T-helper 1 cell treated with Interleukin-12 subunit alpha and Interleukin-12 subunit beta and Interleukin-4 antibody, amounts not matched to agents 30 μg/mL and 1 μg/mL, for 36 hours (primary cell): Measurements from ENCODE around the gene ARHGAP33.

ENCODE experiments used
- H3K27ac Mint-ChIP-seq: one replicate; pipeline ENCODE4 v1.8.0; 2021; ENCODE audit warnings: mild to moderate bottlenecking, mixed read lengths
- H3K27me3 Mint-ChIP-seq: one replicate; pipeline ENCODE4 v1.8.0; 2021; ENCODE audit warnings: low read depth, mixed read lengths
- H3K36me3 Mint-ChIP-seq: one replicate; pipeline ENCODE4 v1.8.0; 2021; ENCODE audit warnings: low read depth, mixed read lengths
- H3K4me1 Mint-ChIP-seq: one replicate; pipeline ENCODE4 v1.8.0; 2021; ENCODE audit warnings: low read depth, mixed read lengths
- H3K4me3 Mint-ChIP-seq: one replicate; pipeline ENCODE4 v1.8.0; 2021; ENCODE audit warnings: mild to moderate bottlenecking, moderate library complexity, mixed read lengths
- H3K9me3 Mint-ChIP-seq: one replicate; pipeline ENCODE4 v1.8.0; 2021; ENCODE audit warnings: mixed read lengths

Gene ARHGAP33

DNA sequence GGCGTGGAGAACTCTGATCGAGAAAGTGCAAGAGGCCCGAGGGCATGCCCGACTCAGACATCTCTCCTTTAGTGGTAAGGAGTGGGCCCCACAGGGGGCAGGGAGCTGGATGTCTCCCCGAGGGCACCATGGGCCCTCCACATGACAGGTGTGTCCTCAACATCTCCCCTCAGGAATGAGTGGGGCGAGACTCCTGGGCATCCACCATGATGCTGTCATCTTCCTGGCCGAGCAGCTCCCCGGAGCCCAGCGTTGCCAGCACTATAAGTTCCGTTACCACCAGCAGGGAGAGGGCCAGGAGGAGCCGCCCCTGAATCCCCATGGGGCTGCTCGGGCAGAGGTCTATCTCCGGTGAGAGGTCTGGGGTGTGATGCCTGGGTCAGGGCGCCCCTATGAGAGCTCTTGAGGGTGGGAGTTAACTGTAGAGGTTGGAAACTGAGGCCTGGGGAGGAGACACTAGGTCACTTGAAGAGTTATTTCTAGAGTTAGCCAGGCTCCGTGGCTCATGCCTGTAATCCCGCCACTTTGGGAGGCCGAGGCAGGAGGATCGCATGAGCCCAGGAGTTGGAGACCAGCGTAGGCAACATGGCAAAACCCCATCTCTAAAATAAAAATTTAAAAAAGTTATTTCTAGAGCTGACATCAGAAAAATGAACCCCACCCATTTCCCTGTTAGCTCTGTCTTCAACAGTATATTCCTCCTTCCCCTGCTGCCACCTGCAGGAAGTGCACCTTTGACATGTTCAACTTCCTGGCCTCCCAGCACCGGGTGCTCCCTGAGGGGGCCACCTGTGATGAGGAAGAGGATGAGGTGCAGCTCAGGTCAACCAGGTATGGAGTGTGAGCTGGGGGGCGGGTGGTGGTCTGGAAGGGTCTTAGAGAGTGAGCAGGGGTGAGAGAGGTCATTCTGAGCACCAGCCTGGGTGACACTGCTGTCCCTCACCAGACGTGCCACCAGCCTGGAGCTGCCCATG is 38.2 kb upstream of the ARHGAP33 start:
- H3K27ac Mint-ChIP-seq: no peak overlapping the region
- H3K9me3 Mint-ChIP-seq: no peaks in the 10 kb centered on the region
- H3K36me3 Mint-ChIP-seq: peaks cover 30% of the 10 kb centered on the region
- no peaks in the 10 kb centered on the region for H3K27me3 Mint-ChIP-seq
- peaks cover 16% of the 10 kb centered on the region for H3K4me1 Mint-ChIP-seq
- H3K4me3 Mint-ChIP-seq: no peak overlapping the region

GRCh38 chr19:35738021-35738886 is 37.1 kb upstream of the ARHGAP33 start:
- peak overlapping the region; percentile 37 for H3K4me3 Mint-ChIP-seq
- H3K27ac Mint-ChIP-seq: peak overlapping the region; percentile 45

GRCh38 chr19:35738887-35739229 is 36.5 kb upstream of the ARHGAP33 start:
- Mint-ChIP-seq H3K36me3 (peaks cover 31% of the 10 kb centered on the region), H3K4me3 (peak overlapping the region; percentile 37)

More at GRCh38 chr19:35738021-35738886, 37.1 kb upstream of the ARHGAP33 start:
- peaks cover 23% of the 10 kb centered on the region for H3K4me1 Mint-ChIP-seq
- H3K27me3 Mint-ChIP-seq: no peaks in the 10 kb centered on the region
- H3K36me3 Mint-ChIP-seq: peaks cover 34% of the 10 kb centered on the region
- no peaks in the 10 kb centered on the region for H3K9me3 Mint-ChIP-seq

GRCh38 chr19:35739275-35740107 is 35.9 kb upstream of the ARHGAP33 start:
- no peaks in the 10 kb centered on the region for H3K9me3 Mint-ChIP-seq
- H3K4me3 Mint-ChIP-seq: peak overlapping the region; percentile 96
- H3K27ac Mint-ChIP-seq: no peak overlapping the region
- H3K4me1 Mint-ChIP-seq: peaks cover 27% of the 10 kb centered on the region
- H3K27me3 Mint-ChIP-seq: no peaks in the 10 kb centered on the region
- peaks cover 26% of the 10 kb centered on the region for H3K36me3 Mint-ChIP-seq

More at GRCh38 chr19:35738887-35739229, 36.5 kb upstream of the ARHGAP33 start:
- H3K4me1 Mint-ChIP-seq: peaks cover 26% of the 10 kb centered on the region
- H3K27ac Mint-ChIP-seq: peak overlapping the region; percentile 45
- H3K27me3 Mint-ChIP-seq: no peaks in the 10 kb centered on the region
- no peaks in the 10 kb centered on the region for H3K9me3 Mint-ChIP-seq

DNA sequence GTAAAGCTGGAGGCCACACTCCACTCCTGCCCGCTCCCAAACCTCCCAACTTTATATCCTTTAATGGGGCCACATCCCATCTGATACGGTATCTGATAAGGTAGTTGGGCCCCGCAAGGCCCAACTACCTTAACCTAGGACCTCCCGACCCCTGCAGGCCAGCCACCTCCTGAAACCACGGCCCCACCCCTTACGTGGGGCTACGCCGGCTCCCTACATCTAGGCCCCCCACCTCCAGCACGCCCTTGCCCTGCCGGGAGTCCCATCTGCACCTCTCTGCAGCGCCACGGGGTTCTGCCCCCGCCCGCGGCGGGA is 35.3 kb upstream of the ARHGAP33 start:
- Mint-ChIP-seq H3K4me1 (peaks cover 27% of the 10 kb centered on the region), H3K27me3 (no peaks in the 10 kb centered on the region), H3K4me3 (peak overlapping the region; percentile 96), H3K36me3 (peaks cover 21% of the 10 kb centered on the region), H3K27ac (no peak overlapping the region), H3K9me3 (no peaks in the 10 kb centered on the region)

- Mint-ChIP-seq H3K9me3 (no peaks in the 10 kb centered on the region), H3K4me3 (peak overlapping the region; percentile 96), H3K27ac (peak overlapping the region; percentile 92), H3K27me3 (no peaks in the 10 kb centered on the region), H3K36me3 (peaks cover 25% of the 10 kb centered on the region), H3K4me1 (peaks cover 27% of the 10 kb centered on the region)
Measured at GRCh38 chr19:35740423-35741202, 34.8 kb upstream of the ARHGAP33 start.

GRCh38 chr19:35741203-35741515 is 34.2 kb upstream of the ARHGAP33 start:
- peak overlapping the region; percentile 96 for H3K4me3 Mint-ChIP-seq
- peak overlapping the region; percentile 92 for H3K27ac Mint-ChIP-seq
- H3K9me3 Mint-ChIP-seq: no peaks in the 10 kb centered on the region
- no peaks in the 10 kb centered on the region for H3K27me3 Mint-ChIP-seq
- H3K4me1 Mint-ChIP-seq: peaks cover 28% of the 10 kb centered on the region
- H3K36me3 Mint-ChIP-seq: peaks cover 24% of the 10 kb centered on the region

DNA sequence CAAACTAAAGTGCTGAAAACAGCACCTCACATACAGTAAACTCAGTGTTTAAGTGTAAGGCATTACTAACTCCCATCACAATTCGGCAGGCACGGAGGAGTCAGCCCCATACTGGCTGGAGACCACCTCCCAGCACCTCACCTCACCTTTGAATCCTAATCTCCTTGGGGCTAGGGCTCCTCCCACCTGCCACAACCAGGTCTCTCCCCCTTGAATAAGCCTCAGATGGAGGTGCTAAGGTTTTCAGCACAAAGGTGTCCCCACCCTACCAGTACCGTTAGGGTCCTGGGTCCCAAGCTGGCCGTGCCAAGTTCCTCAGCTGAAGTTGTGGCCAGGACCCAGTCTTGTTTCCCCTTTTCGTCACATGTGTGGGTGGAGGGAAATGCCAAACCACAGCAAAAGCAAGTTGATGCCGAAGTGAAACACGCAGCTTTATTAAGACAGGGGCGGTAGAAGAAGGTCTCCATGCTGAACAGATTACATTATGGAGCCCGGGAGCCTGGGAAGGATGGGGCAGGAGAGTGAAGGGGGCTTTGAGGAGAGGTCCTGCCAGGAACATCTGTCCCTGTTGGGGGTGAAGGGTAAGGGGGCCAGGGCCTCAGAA is 33.1 kb upstream of the ARHGAP33 start, which contains the start of gene IGFLR1:
IGFLR1 (minus strand) TSS at position 332 of the 604 bp plus-strand sequence. CDS start 1,272 bp downstream, outside the sequence.
- Mint-ChIP-seq H3K4me1 (peaks cover 28% of the 10 kb centered on the region), H3K36me3 (peaks cover 18% of the 10 kb centered on the region), H3K4me3 (peak within 1 kb of the TSS; percentile 91), H3K27ac (peak within 1 kb of the TSS; percentile 97), H3K9me3 (no peaks in the 10 kb centered on the region), H3K27me3 (no peaks in the 10 kb centered on the region)

GRCh38 chr19:35743640-35744429 is 31.5 kb upstream of the ARHGAP33 start:
- no peaks in the 10 kb centered on the region for H3K9me3 Mint-ChIP-seq
- H3K4me1 Mint-ChIP-seq: peaks cover 32% of the 10 kb centered on the region
- peaks cover 14% of the 10 kb centered on the region for H3K36me3 Mint-ChIP-seq
- peak overlapping the region; percentile 93 for H3K27ac Mint-ChIP-seq
- no peaks in the 10 kb centered on the region for H3K27me3 Mint-ChIP-seq
- H3K4me3 Mint-ChIP-seq: peak overlapping the region; percentile 92

DNA sequence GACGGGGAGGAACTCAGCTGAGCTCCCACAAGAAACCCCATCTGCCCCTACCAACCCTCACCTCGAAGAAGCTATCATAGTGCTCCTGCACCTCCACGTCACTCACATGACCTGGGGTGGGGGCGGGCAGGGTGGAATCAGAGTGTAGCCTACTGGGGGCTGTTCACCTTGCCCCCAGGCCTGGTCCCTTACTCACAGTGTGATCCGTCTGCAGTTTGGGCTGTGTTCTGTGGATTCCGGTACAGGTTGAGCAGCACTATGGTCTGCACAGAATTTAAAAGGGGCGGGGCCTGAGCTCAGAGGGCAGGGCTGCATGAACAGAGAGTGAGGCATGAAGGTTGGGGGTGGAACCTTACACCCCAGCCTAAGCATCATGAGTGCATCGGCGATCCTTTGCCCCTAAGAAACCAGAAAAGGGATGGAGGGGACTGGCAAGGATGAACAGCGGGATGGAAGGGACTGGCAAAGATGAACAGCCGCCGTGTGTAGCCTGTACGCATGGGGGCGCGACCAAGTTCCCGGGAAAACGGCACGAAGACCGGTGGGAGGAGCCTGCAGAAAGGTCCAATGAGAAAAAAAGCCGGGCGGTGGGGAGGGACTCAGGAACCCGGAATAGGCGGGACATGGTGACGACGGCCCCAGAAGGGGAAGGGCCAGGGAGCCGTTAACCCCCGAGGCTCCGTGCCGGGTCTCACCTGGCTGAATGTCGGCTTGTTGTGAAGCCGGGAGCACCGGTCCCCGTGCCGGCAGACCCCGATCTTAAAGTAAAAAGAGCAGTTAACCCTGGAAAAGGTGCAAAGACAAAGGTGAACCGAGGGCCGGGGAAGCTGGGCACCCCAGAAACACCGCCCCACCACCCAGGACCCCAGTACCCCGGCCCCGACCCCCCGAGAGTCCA is 30.7 kb upstream of the ARHGAP33 start:
- peaks cover 12% of the 10 kb centered on the region for H3K36me3 Mint-ChIP-seq
- peak overlapping the region; percentile 93 for H3K27ac Mint-ChIP-seq
- no peaks in the 10 kb centered on the region for H3K27me3 Mint-ChIP-seq
- H3K4me1 Mint-ChIP-seq: peaks cover 36% of the 10 kb centered on the region
- H3K4me3 Mint-ChIP-seq: peak overlapping the region; percentile 92
- H3K9me3 Mint-ChIP-seq: no peaks in the 10 kb centered on the region

- Mint-ChIP-seq H3K36me3 (peaks cover 12% of the 10 kb centered on the region), H3K27me3 (no peaks in the 10 kb centered on the region), H3K4me1 (peaks cover 41% of the 10 kb centered on the region), H3K4me3 (peak within 1 kb of the TSS; percentile 92), H3K27ac (peak within 1 kb of the TSS; percentile 93), H3K9me3 (no peaks in the 10 kb centered on the region)
Measured at GRCh38 chr19:35745328-35746086, 29.9 kb upstream of the ARHGAP33 start, which contains the start of the genes PSENEN and U2AF1L4. Gene PSENEN (plus strand): TSS chr19:35745651. CDS start chr19:35745931, 280 bp downstream. Gene U2AF1L4 (minus strand): TSS chr19:35745418. CDS start chr19:35745391, 27 bp downstream.
